ENCODE measurements around the gene ZNF670.

Gene ZNF670

GRCh38 chr1:247056071-247056470 lies 22.5 kb downstream of the ZNF670 start:
- Histone ChIP-seq H3K4me3 (ENCODE audit: low read depth, low read length) (no peak overlapping the region), H3K27ac (no peak overlapping the region), H3K36me3 (peaks cover 3% of the 10 kb centered on the region), H3K27me3 (ENCODE audit: insufficient read depth, low read depth, severe bottlenecking) (no peaks in the 10 kb centered on the region), H3K9me3 (ENCODE audit: severe bottlenecking) (peaks cover 33% of the 10 kb centered on the region)
- no peak for DNase-seq
- no peak for TF ChIP-seq CTCF (IDR thresholded peaks at IDR 0.05; ENCODE audit: low read depth, low read length)

GRCh38 chr1:247054992-247055415 lies 23.6 kb downstream of the ZNF670 start:
- H3K4me3 ChIP-seq (ENCODE audit: low read depth, low read length) = no peak overlapping the region
- H3K27me3 ChIP-seq (ENCODE audit: insufficient read depth, low read depth, severe bottlenecking) = no peaks in the 10 kb centered on the region
- peaks cover 38% of the 10 kb centered on the region for H3K9me3 ChIP-seq (ENCODE audit: severe bottlenecking)
- H3K27ac ChIP-seq = no peak overlapping the region
- peaks cover 3% of the 10 kb centered on the region for H3K36me3 ChIP-seq
- DNase-seq = no peak
- TF ChIP-seq CTCF (IDR thresholded peaks at IDR 0.05; ENCODE audit: low read depth, low read length) = no peak

- Histone ChIP-seq H3K36me3 (peaks cover 15% of the 10 kb centered on the region), H3K27me3 (ENCODE audit: insufficient read depth, low read depth, severe bottlenecking) (no peaks in the 10 kb centered on the region), H3K27ac (no peak overlapping the region), H3K9me3 (ENCODE audit: severe bottlenecking) (peaks cover 43% of the 10 kb centered on the region), H3K4me3 (ENCODE audit: low read depth, low read length) (no peak overlapping the region)
- TF ChIP-seq CTCF (IDR thresholded peaks at IDR 0.05; ENCODE audit: low read depth, low read length) = no peak
- no peak for DNase-seq
Measured at GRCh38 chr1:247047702-247048101, 30.9 kb downstream of the ZNF670 start.

GRCh38 chr1:247047260-247047659 lies 31.4 kb downstream of the ZNF670 start:
- TF ChIP-seq CTCF (IDR thresholded peaks at IDR 0.05; ENCODE audit: low read depth, low read length) = no peak
- no peak for DNase-seq
- Histone ChIP-seq H3K27ac (no peak overlapping the region), H3K9me3 (ENCODE audit: severe bottlenecking) (peaks cover 42% of the 10 kb centered on the region), H3K4me3 (ENCODE audit: low read depth, low read length) (no peak overlapping the region), H3K36me3 (peaks cover 13% of the 10 kb centered on the region), H3K27me3 (ENCODE audit: insufficient read depth, low read depth, severe bottlenecking) (no peaks in the 10 kb centered on the region)

- no peak overlapping the region for H3K27ac ChIP-seq
- peaks cover 23% of the 10 kb centered on the region for H3K36me3 ChIP-seq
- H3K4me3 ChIP-seq (ENCODE audit: low read depth, low read length) = no peak overlapping the region
- TF ChIP-seq CTCF (IDR thresholded peaks at IDR 0.05; ENCODE audit: low read depth, low read length) = no peak
- H3K9me3 ChIP-seq (ENCODE audit: severe bottlenecking) = peaks cover 31% of the 10 kb centered on the region
- no peaks in the 10 kb centered on the region for H3K27me3 ChIP-seq (ENCODE audit: insufficient read depth, low read depth, severe bottlenecking)
- DNase-seq = no peak
Measured at GRCh38 chr1:247043406-247043805, 35.2 kb downstream of the ZNF670 start.

Measured in WERI-Rb-1 (cell line).